Endothelial cell of umbilical vein (primary cell): Measurements from ENCODE around the gene CHAC1. TPM values are rescaled to one million over a fixed set of nuclear protein-coding genes. Genes with fewer than 3 reads are reported as not detected.

Source experiments
- BruUV-seq: library from RNA; stranded (reverse); fragments of 400-500 nt; replicated peaks from 2 replicates; lab custom pipeline; 2021; lab: Mats Ljungman, UMichigan
- CTCF ChIA-PET: fragments of 300-600, 350-600 bp; sonication (Branson Sonifier 250); formaldehyde crosslinking; loops from one replicate; lab custom pipeline; 2021; ENCODE audit warnings: antibody characterized with exemption, inconsistent platforms; lab: Charles Lee
- POLR2A ChIA-PET: fragments of 300-600, 350-600 bp; sonication (Branson Sonifier 250); formaldehyde crosslinking; loops from one replicate; lab custom pipeline; 2021; ENCODE audit warnings: antibody characterized with exemption, inconsistent platforms; lab: Charles Lee
- DNase-seq: peaks from one replicate; pipeline ENCODE4 v3.0.0-alpha.2; 2011; ENCODE audit warnings: low read depth, low spot score
- FAIRE-seq: peaks from 2 replicates; lab custom pipeline; 2011; peaks lifted over from hg19 to GRCh38; lab: Jason Lieb, UNC
- H2AFZ ChIP-seq: 2 replicates; pipeline ENCODE4 v1.6.0; 2012; ENCODE audit warnings: low read depth, low read length, control low read depth, inconsistent platforms
- H3K27ac ChIP-seq: 2 replicates; pipeline ENCODE4 v1.5.1; 2011; ENCODE audit warnings: low read depth, mild to moderate bottlenecking, control low read depth, low read length, moderate library complexity; ENCODE audit not compliant: insufficient read depth
- H3K27me3 ChIP-seq, 2 experiments: 2 replicates each; pipeline versions ENCODE4 v1.6.0 to v1.6.1; 2011; ENCODE audit warnings: low read length in 2 of 2, mixed read lengths in 1 of 2; ENCODE audit not compliant: control insufficient read depth in 2 of 2, insufficient read depth in 2 of 2
- H3K36me3 ChIP-seq, 2 experiments: 2 replicates in 1 of 2; 3 replicates in 1 of 2; pipeline ENCODE4 v1.5.1; 2011; ENCODE audit warnings: low read length in 2 of 2, mild to moderate bottlenecking in 1 of 2, moderate library complexity in 1 of 2; ENCODE audit not compliant: control insufficient read depth in 2 of 2, insufficient read depth in 2 of 2; ENCODE audit errors: extremely low read depth in 1 of 2
- H3K4me1 ChIP-seq: 3 replicates; pipeline ENCODE4 v1.5.1; 2011; ENCODE audit warnings: mild to moderate bottlenecking, low read length; ENCODE audit not compliant: control insufficient read depth, insufficient read depth; ENCODE audit errors: extremely low read depth
- H3K4me2 ChIP-seq: 2 replicates; pipeline ENCODE4 v1.6.1; 2011; ENCODE audit warnings: low read length, control low read depth, mixed read lengths; ENCODE audit not compliant: insufficient read depth
- H3K4me3 ChIP-seq, 3 experiments: fragments of 200-600 bp in 1 of 3; sonication (generic), shearing (Covaris generic) in 1 of 3; replicated peaks in 1 of 3; 2 replicates each; pipeline ENCODE4 v1.5.1; 2011 to 2016; ENCODE audit warnings: control low read depth in 3 of 3, low read length in 3 of 3, mild to moderate bottlenecking in 2 of 3, inconsistent platforms in 1 of 3, low read depth in 1 of 3, moderate library complexity in 1 of 3; ENCODE audit not compliant: insufficient read depth in 1 of 3
- H3K79me2 ChIP-seq: 2 replicates; pipeline ENCODE4 v1.6.0; 2012; ENCODE audit warnings: low read length, inconsistent platforms; ENCODE audit not compliant: control insufficient read depth, insufficient read depth
- H3K9ac ChIP-seq: replicated peaks from 2 replicates; pipeline ENCODE3; 2011; ENCODE audit warnings: low read length, control low read depth; ENCODE audit not compliant: insufficient read depth; ENCODE audit errors: extremely low read depth
- H3K9me1 ChIP-seq: replicated peaks from 3 replicates; pipeline ENCODE4 v1.6.0; 2011; ENCODE audit warnings: mild to moderate bottlenecking, low read length; ENCODE audit not compliant: control insufficient read depth, insufficient read depth; ENCODE audit errors: extremely low read depth
- H3K9me3 ChIP-seq: replicated peaks from 2 replicates; pipeline ENCODE4 v1.5.1; 2012; ENCODE audit warnings: low read length, inconsistent platforms; ENCODE audit not compliant: control insufficient read depth, insufficient read depth
- H4K20me1 ChIP-seq: replicated peaks from 2 replicates; pipeline ENCODE3; 2011; ENCODE audit warnings: mild to moderate bottlenecking, low read length; ENCODE audit not compliant: control insufficient read depth, insufficient read depth; ENCODE audit errors: extremely low read depth
- EZH2 ChIP-seq: IDR thresholded peaks from 2 replicates; pipeline ENCODE4 v1.6.1; 2012; ENCODE audit warnings: borderline replicate concordance, low read depth, mild to moderate bottlenecking, moderate library complexity, low read length, inconsistent platforms; ENCODE audit not compliant: severe bottlenecking
- FOS ChIP-seq: IDR thresholded peaks from 2 replicates; pipeline ENCODE4 v1.6.1; 2011; ENCODE audit warnings: mild to moderate bottlenecking, low read length, moderate library complexity, borderline replicate concordance; ENCODE audit not compliant: insufficient read depth
- GATA2 ChIP-seq: IDR thresholded peaks from 2 replicates; pipeline ENCODE4 v1.7.0; 2011; ENCODE audit warnings: low read depth, mild to moderate bottlenecking, moderate library complexity, mixed read lengths, low read length; ENCODE audit not compliant: insufficient read length, insufficient read depth
- JUN ChIP-seq: IDR thresholded peaks from 2 replicates; pipeline ENCODE4 v1.6.1; 2011; ENCODE audit warnings: borderline replicate concordance, low read depth; ENCODE audit not compliant: insufficient read length, insufficient read depth
- MYC ChIP-seq: IDR thresholded peaks from one replicate; pipeline ENCODE4 v1.6.1; 2011; ENCODE audit warnings: mild to moderate bottlenecking, low read depth, low read length
- POLR2A ChIP-seq: IDR thresholded peaks from 2 replicates; pipeline ENCODE4 v1.6.1; 2012; ENCODE audit warnings: low read depth, mild to moderate bottlenecking, control low read depth, low read length
- POLR2AphosphoS5 ChIP-seq: IDR thresholded peaks from 2 replicates; pipeline ENCODE4 v1.6.1; 2012; ENCODE audit warnings: low read depth, mild to moderate bottlenecking, control low read depth, low read length, moderate library complexity; ENCODE audit not compliant: insufficient read depth
- dilution Hi-C: fragments of 300-500 bp; cut with MboI; formaldehyde crosslinking; loops from one replicate; pipeline ENCODE4 v1.15.0; 2019; ENCODE audit warnings: low sequenced_read_pairs; ENCODE audit not compliant: extremely low pct_ligation_motif_present
- intact Hi-C: fragments of 100-400 bp; cut with micrococcal nuclease; formaldehyde crosslinking; loops from one replicate; pipeline ENCODE4 v1.10.0; 2022
- polyA plus RNA-seq, 4 experiments: library from polyadenylated mRNA; depleted of rRNA in 3 of 4; stranded (reverse) in 3 of 4; unstranded in 1 of 4; fragments of >200 nt; gene quantifications; 2 replicates each; pipeline versions ENCODE4 v1.2.1 to v1.2.3, GENCODE V29; 2011 to 2012; ENCODE audit warnings: missing spikeins in 1 of 4
- total RNA-seq: library from RNA; stranded (reverse); gene quantifications from 2 replicates; pipeline ENCODE4 v1.2.3, GENCODE V29; 2021
- TF ChIP-seq, protein P1 (sequence below), 2 donors: IDR thresholded peaks; 1 replicate in 1 of 2; 2 replicates in 1 of 2; pipeline ENCODE4 v1.5.1; 2011; ENCODE audit warnings: low read length in 2 of 2, mild to moderate bottlenecking in 2 of 2, moderate library complexity in 2 of 2, control low read depth in 1 of 2, inconsistent platforms in 1 of 2, low read depth in 1 of 2; ENCODE audit not compliant: insufficient read depth in 1 of 2; ENCODE audit errors: extremely low read depth in 1 of 2
- TF ChIP-seq, protein P2 (sequence below): IDR thresholded peaks from 2 replicates; pipeline ENCODE4 v1.6.1; 2011; ENCODE audit not compliant: insufficient read depth, insufficient read length

The CHAC1 gene
- total and polyA plus RNA-seq, 2 donors (not counting 3 experiments of a cell fraction or from before 2014, with no cell fraction given), result 4.6 to 25.7 TPM

DNA sequence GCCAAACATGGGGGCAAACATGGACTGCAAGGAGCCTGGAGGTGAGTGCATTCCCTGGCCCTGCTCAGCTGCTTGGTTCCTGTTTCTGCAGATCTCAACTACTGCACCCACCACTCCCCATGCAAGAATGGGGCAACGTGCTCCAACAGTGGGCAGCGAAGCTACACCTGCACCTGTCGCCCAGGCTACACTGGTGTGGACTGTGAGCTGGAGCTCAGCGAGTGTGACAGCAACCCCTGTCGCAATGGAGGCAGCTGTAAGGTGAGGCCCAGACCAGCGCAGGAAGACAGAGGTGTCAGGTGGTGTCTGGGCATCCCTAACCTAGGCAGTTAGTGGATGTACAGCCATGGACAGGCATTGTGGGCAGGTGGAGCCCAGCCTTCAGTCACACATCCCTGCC lies 18.8 kb upstream of the CHAC1 start:
- CTCF ChIA-PET, result interaction anchor here (1.3 to 1.9 kb wide), 4 partner anchors 19 to 85 kb away, joined by 3 to 6 read pairs (median 4); no protein-coding TSS in a partner anchor
- Histone ChIP-seq H3K4me2 (no peak overlapping the region), H3K4me3 (no peak overlapping the region), H4K20me1 (no peaks in the 10 kb centered on the region), H2AFZ (no peak overlapping the region), H3K36me3 (peaks cover 0 to 52% of the 10 kb centered on the region in 2 experiments), H3K9me1 (no peaks in the 10 kb centered on the region), H3K9ac (no peak overlapping the region), H3K9me3 (no peaks in the 10 kb centered on the region), H3K79me2 (no peaks in the 10 kb centered on the region), H3K4me1 (peaks cover 12% of the 10 kb centered on the region), H3K27me3 (no peaks in the 10 kb centered on the region), H3K27ac (no peak overlapping the region)
- intact Hi-C loops (no loop called here), dilution Hi-C loops (no loop called here)
- no peak for DNase-seq
- TF ChIP-seq, protein P1, sequence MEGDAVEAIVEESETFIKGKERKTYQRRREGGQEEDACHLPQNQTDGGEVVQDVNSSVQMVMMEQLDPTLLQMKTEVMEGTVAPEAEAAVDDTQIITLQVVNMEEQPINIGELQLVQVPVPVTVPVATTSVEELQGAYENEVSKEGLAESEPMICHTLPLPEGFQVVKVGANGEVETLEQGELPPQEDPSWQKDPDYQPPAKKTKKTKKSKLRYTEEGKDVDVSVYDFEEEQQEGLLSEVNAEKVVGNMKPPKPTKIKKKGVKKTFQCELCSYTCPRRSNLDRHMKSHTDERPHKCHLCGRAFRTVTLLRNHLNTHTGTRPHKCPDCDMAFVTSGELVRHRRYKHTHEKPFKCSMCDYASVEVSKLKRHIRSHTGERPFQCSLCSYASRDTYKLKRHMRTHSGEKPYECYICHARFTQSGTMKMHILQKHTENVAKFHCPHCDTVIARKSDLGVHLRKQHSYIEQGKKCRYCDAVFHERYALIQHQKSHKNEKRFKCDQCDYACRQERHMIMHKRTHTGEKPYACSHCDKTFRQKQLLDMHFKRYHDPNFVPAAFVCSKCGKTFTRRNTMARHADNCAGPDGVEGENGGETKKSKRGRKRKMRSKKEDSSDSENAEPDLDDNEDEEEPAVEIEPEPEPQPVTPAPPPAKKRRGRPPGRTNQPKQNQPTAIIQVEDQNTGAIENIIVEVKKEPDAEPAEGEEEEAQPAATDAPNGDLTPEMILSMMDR (IDR thresholded peaks at IDR 0.05; ENCODE audit: extremely low read depth in 1 of 2, insufficient read depth in 1 of 2, low read depth in 1 of 2, low read length in 2 of 2), result no peak
- TF ChIP-seq, protein P2, sequence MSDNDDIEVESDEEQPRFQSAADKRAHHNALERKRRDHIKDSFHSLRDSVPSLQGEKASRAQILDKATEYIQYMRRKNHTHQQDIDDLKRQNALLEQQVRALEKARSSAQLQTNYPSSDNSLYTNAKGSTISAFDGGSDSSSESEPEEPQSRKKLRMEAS, result no peak
- TF ChIP-seq EZH2, result no peak
- TF ChIP-seq JUN, result no peak
- TF ChIP-seq POLR2AphosphoS5, result no peak
- TF ChIP-seq POLR2A, result no peak
- TF ChIP-seq FOS, result no peak
- TF ChIP-seq GATA2, result no peak
- TF ChIP-seq MYC, result no peak
- POLR2A ChIA-PET, result interaction anchor here (0.7 kb wide), 1 partner anchor 50 kb away, joined by 3 read pairs; no protein-coding TSS in a partner anchor
- no peak for FAIRE-seq
- no TSS peak for BruUV-seq
